ENCODE data around the gene TIMP4. TPM values are rescaled to one million over a fixed set of nuclear protein-coding genes. Genes with fewer than 3 reads are reported as not detected.

TIMP4 gene
- total RNA-seq, 1 experiment from 2014 or later = 8.4 TPM

- no peaks in the 10 kb centered on the region for H4K20me1 ChIP-seq (ENCODE audit: control insufficient read depth, insufficient read depth, insufficient read length)
- H3K18ac ChIP-seq (ENCODE audit: insufficient read length, low read depth, low read length) = no peak overlapping the region
- no peaks in the 10 kb centered on the region for H3K4me1 Mint-ChIP-seq
- H3K4me2 ChIP-seq (ENCODE audit: insufficient read depth, insufficient read length, low read length) = no peak overlapping the region
- H3K4ac ChIP-seq (ENCODE audit: low read depth, low read length) = no peak overlapping the region
- TF ChIP-seq CTCF (conservative IDR thresholded peaks at IDR 0.05) = no peak
- no peaks in the 10 kb centered on the region for H3K4me1 ChIP-seq (ENCODE audit: insufficient read depth, low read length)
- H3K27me3 Mint-ChIP-seq (ENCODE audit: low read depth) = no peaks in the 10 kb centered on the region
- H3T11ph ChIP-seq (ENCODE audit: low read length) = no peak overlapping the region
- H2BK120ac ChIP-seq (ENCODE audit: low read depth, low read length, poor library complexity, severe bottlenecking) = no peak overlapping the region
- H2BK15ac ChIP-seq (ENCODE audit: low read depth, low read length) = no peak overlapping the region
- no peak overlapping the region for H3K23ac ChIP-seq (ENCODE audit: insufficient read length, low read depth, low read length)
- no peak overlapping the region for H3K27ac ChIP-seq (ENCODE audit: insufficient read length, low read depth, low read length)
- H2AK5ac ChIP-seq (ENCODE audit: insufficient read length, low read length) = no peak overlapping the region
- no peak overlapping the region for H2AFZ ChIP-seq (ENCODE audit: low read length)
- no peak overlapping the region for H3K4me3 Mint-ChIP-seq
- H2BK5ac ChIP-seq (ENCODE audit: insufficient read length, low read length) = no peak overlapping the region
- H3K79me2 ChIP-seq (ENCODE audit: insufficient read depth, low read length) = no peaks in the 10 kb centered on the region
- H3K23me2 ChIP-seq (ENCODE audit: insufficient read length, low read depth, low read length, poor library complexity, severe bottlenecking) = no peaks in the 10 kb centered on the region
- no peaks in the 10 kb centered on the region for H3K9me3 ChIP-seq (ENCODE audit: control insufficient read depth, low read depth, low read length)
- no peak overlapping the region for H4K8ac ChIP-seq (replicated peaks; ENCODE audit: insufficient read length, low read depth, low read length)
- no CpG with 5 or more reads among the region's 1 CpG for WGBS (ENCODE audit: extremely low coverage, insufficient read length, low lambda C conversion rate)
- H3K14ac ChIP-seq (ENCODE audit: insufficient read depth, low read length) = no peak overlapping the region
- no peak overlapping the region for H3K27ac Mint-ChIP-seq
- no peak overlapping the region for H2BK12ac ChIP-seq (ENCODE audit: insufficient read length, low read depth, low read length)
- no peak for DNase-seq
- H2BK20ac ChIP-seq (ENCODE audit: low read depth, low read length, poor library complexity, severe bottlenecking) = no peak overlapping the region
- H3K9me3 Mint-ChIP-seq = no peaks in the 10 kb centered on the region
- H3K27me3 ChIP-seq (ENCODE audit: insufficient read depth, low read length) = no peaks in the 10 kb centered on the region
- no peaks in the 10 kb centered on the region for H3K36me3 Mint-ChIP-seq (ENCODE audit: insufficient read depth in 1 of 3, low read depth in 3 of 3)
- H4K5ac ChIP-seq (ENCODE audit: insufficient read length, low read depth, low read length) = no peak overlapping the region
- no peaks in the 10 kb centered on the region for H3K79me1 ChIP-seq (ENCODE audit: insufficient read depth, low read depth, low read length, poor library complexity, severe bottlenecking)
- H4K91ac ChIP-seq (ENCODE audit: insufficient read length, low read depth, low read length) = no peak overlapping the region
- no peak overlapping the region for H3K9ac ChIP-seq (ENCODE audit: extremely low read depth, insufficient read length, low read length)
- no peak overlapping the region for H3K56ac ChIP-seq (ENCODE audit: insufficient read length, low read depth, low read length)
Observed at GRCh38 chr3:12125772-12126171, 32.9 kb downstream of the TIMP4 start.
